Spleen (tissue), 11 donors: Measurements from ENCODE around the gene BMPR1A. TPM values are rescaled to one million over a fixed set of nuclear protein-coding genes. Genes with fewer than 3 reads are reported as not detected.

Experiments used
- DNase-seq: peaks from one replicate; pipeline ENCODE4 v3.0.0-alpha.2; 2020
- H3K27ac ChIP-seq, 8 donors: fragments of 200-600 bp; sonication (generic) in 7 of 8; 1 replicate in 4 of 8; 2 replicates in 4 of 8; pipeline versions ENCODE4 v1.5.0 to v1.8.0; 2016 to 2021; ENCODE audit warnings: inconsistent platforms in 4 of 8, mild to moderate bottlenecking in 4 of 8, moderate library complexity in 1 of 8
- H3K27me3 ChIP-seq, 7 donors: fragments of 200-600 bp; sonication (generic) in 6 of 7; replicated peaks in 1 of 7; 1 replicate in 4 of 7; 2 replicates in 3 of 7; pipeline versions ENCODE4 v1.5.0 to v1.8.0; 2016 to 2021; ENCODE audit warnings: inconsistent platforms in 3 of 7, mild to moderate bottlenecking in 1 of 7
- H3K36me3 ChIP-seq, 6 donors: fragments of 200-600 bp; sonication (generic) in 5 of 6; 1 replicate in 4 of 6; 2 replicates in 2 of 6; pipeline versions ENCODE4 v1.5.0 to v1.8.0; 2016 to 2021; ENCODE audit warnings: inconsistent platforms in 2 of 6
- H3K4me1 ChIP-seq, 6 donors: fragments of 200-600 bp; sonication (generic) in 5 of 6; 1 replicate in 3 of 6; 2 replicates in 3 of 6; pipeline versions ENCODE4 v1.5.0 to v1.8.0; 2016 to 2021; ENCODE audit warnings: inconsistent platforms in 3 of 6
- H3K4me3 ChIP-seq, 8 donors: fragments of 200-600 bp; sonication (generic) in 7 of 8; 1 replicate in 4 of 8; 2 replicates in 4 of 8; pipeline versions ENCODE4 v1.5.0 to v1.8.0; 2016 to 2021; ENCODE audit warnings: inconsistent platforms in 4 of 8, mild to moderate bottlenecking in 4 of 8, moderate library complexity in 2 of 8
- H3K9me3 ChIP-seq, 8 donors: fragments of 200-600 bp; sonication (generic) in 7 of 8; 1 replicate in 4 of 8; 2 replicates in 4 of 8; pipeline versions ENCODE4 v1.5.0 to v1.8.0; 2016 to 2021; ENCODE audit warnings: inconsistent platforms in 4 of 8
- CTCF ChIP-seq, 11 experiments: fragments of 200-600 bp in 7 of 11; fragments of 450-650 bp in 4 of 11; sonication (generic) in 4 of 11; IDR thresholded peaks in 8 of 11; conservative IDR thresholded peaks in 3 of 11; 1 replicate in 7 of 11; 2 replicates in 4 of 11; pipeline versions ENCODE4 v1.4.0 to v1.8.0; 2016 to 2021; ENCODE audit warnings: antibody characterized with exemption in 11 of 11, inconsistent platforms in 4 of 11, mild to moderate bottlenecking in 1 of 11
- POLR2A ChIP-seq, 3 donors: fragments of 450-650 bp; IDR thresholded peaks; one replicate each; pipeline ENCODE4 v1.5.1; 2017; ENCODE audit warnings: antibody characterized with exemption in 3 of 3, mild to moderate bottlenecking in 1 of 3
- POLR2AphosphoS5 ChIP-seq, 3 donors: sonication (generic); formaldehyde crosslinking; IDR thresholded peaks; one replicate each; pipeline ENCODE4 v1.5.1; 2017; ENCODE audit warnings: antibody characterized with exemption in 3 of 3
- WGBS, 5 donors: extraction: QIAGEN DNeasy Blood & Tissue Kit in 3 of 5; methylation state at CpG; one replicate each; pipeline versions ENCODE4 v1.1.5 to v1.1.7; 2013 to 2018; 5-methylcytosine and 5-hydroxymethylcytosine counted together
- intact Hi-C: fragments of 100-400 bp; cut with DNase I; formaldehyde crosslinking; loops from one replicate; pipeline ENCODE4 v1.15.0; 2023; ENCODE audit warnings: low total_unique reads
- polyA plus RNA-seq, 3 donors: library from polyadenylated mRNA; stranded (reverse); fragments of 200-250 nt; gene quantifications; one replicate each; pipeline ENCODE4 v1.2.1, GENCODE V29; 2013
- total RNA-seq, 7 donors: library from RNA; depleted of rRNA in 3 of 7; stranded (reverse); fragments of >200 nt in 3 of 7; fragmentation: NEBNext Ultra II Directional in 4 of 7; extraction: Animal tissue kit (Norgen Biotek cat#: 25700) in 4 of 7; gene quantifications; one replicate each; pipeline versions ENCODE4 v1.1.0 to v1.2.1, GENCODE V29; 2016 to 2021
- donor health status: healthy with polysubstance abuse.
- donor health status: DM: no; HTN: no; CAD: no; lungs with moderate emphysema.
- donor health status: DM: no; HTN: no; CAD: no.
- donor health status: Bipolar disorder and iron deficiency.
- donor health status: healthy.
- donor health status: DM: no; HTN: no; CAD: no.
- donor health status: DM: yes; HTN: yes; CAD: no.

Gene BMPR1A
- total and polyA plus RNA-seq, 10 donors, result 1.3 to 17.9 (median 10.2) TPM

GRCh38 chr10:86716466-86716865 is 40.0 kb upstream of the BMPR1A start:
- 91 to 96% (median 93%) methylated on average over 7 to 13 of the region's 13 CpGs for WGBS, 5 donors
- TF ChIP-seq CTCF (IDR thresholded peaks at IDR 0.05 in 8 of 11, conservative IDR thresholded peaks at IDR 0.05 in 3 of 11), result no peak
- no peak for TF ChIP-seq POLR2A (IDR thresholded peaks at IDR 0.05)
- no peak for TF ChIP-seq POLR2AphosphoS5 (IDR thresholded peaks at IDR 0.05)
- Histone ChIP-seq H3K27ac (no peak overlapping the region), H3K27me3 (peaks cover 0 to 40% (median 0%) of the 10 kb centered on the region in 7 donors), H3K9me3 (no peaks in the 10 kb centered on the region), H3K36me3 (no peaks in the 10 kb centered on the region), H3K4me1 (peaks cover 3 to 13% (median 8%) of the 10 kb centered on the region in 6 donors), H3K4me3 (no peak overlapping the region)
- DNase-seq, result no peak
- intact Hi-C loops, result no loop called here

- DNase-seq, result no peak
- TF ChIP-seq CTCF (IDR thresholded peaks at IDR 0.05 in 8 of 11, conservative IDR thresholded peaks at IDR 0.05 in 3 of 11) (no peak), POLR2AphosphoS5 (IDR thresholded peaks at IDR 0.05) (no peak)
- WGBS, 5 donors, result 85 to 93% (median 90%) methylated on average over 8 of the region's 8 CpGs
- intact Hi-C loops, result no loop called here
- Histone ChIP-seq H3K36me3 (no peaks in the 10 kb centered on the region), H3K4me1 (no peaks in the 10 kb centered on the region), H3K27ac (no peak overlapping the region), H3K4me3 (no peak overlapping the region), H3K27me3 (peaks cover 0 to 45% (median 0%) of the 10 kb centered on the region in 7 donors), H3K9me3 (no peaks in the 10 kb centered on the region)
These were observed 37.9 kb upstream of the BMPR1A start for GRCh38 chr10:86718556-86718955.

GRCh38 chr10:86721232-86721631 is 35.2 kb upstream of the BMPR1A start:
- TF ChIP-seq POLR2A (IDR thresholded peaks at IDR 0.05), result no peak
- TF ChIP-seq CTCF (IDR thresholded peaks at IDR 0.05 in 8 of 11, conservative IDR thresholded peaks at IDR 0.05 in 3 of 11), result no peak
- TF ChIP-seq POLR2AphosphoS5 (IDR thresholded peaks at IDR 0.05), result no peak

GRCh38 chr10:86723009-86723408 is 33.4 kb upstream of the BMPR1A start:
- no peak for TF ChIP-seq POLR2AphosphoS5 (IDR thresholded peaks at IDR 0.05)
- TF ChIP-seq CTCF (IDR thresholded peaks at IDR 0.05 in 8 of 11, conservative IDR thresholded peaks at IDR 0.05 in 3 of 11), result no peak
- TF ChIP-seq POLR2A (IDR thresholded peaks at IDR 0.05), result no peak
- Histone ChIP-seq H3K27ac (no peak overlapping the region), H3K36me3 (no peaks in the 10 kb centered on the region), H3K27me3 (peaks cover 0 to 53% (median 4%) of the 10 kb centered on the region in 7 donors), H3K4me1 (no peaks in the 10 kb centered on the region), H3K4me3 (no peak overlapping the region), H3K9me3 (no peaks in the 10 kb centered on the region)
- WGBS, 5 donors, result 47 to 60% (median 58%) methylated on average over 2 of the region's 2 CpGs
- no peak for DNase-seq
- intact Hi-C loops, result no loop called here

More at GRCh38 chr10:86721232-86721631, 35.2 kb upstream of the BMPR1A start:
- Histone ChIP-seq H3K27me3 (peaks cover 0 to 49% (median 0%) of the 10 kb centered on the region in 7 donors), H3K27ac (no peak overlapping the region), H3K9me3 (no peaks in the 10 kb centered on the region), H3K36me3 (no peaks in the 10 kb centered on the region), H3K4me3 (no peak overlapping the region), H3K4me1 (no peaks in the 10 kb centered on the region)
- intact Hi-C loops, result no loop called here
- DNase-seq, result no peak
- WGBS, 5 donors, result 79 to 89% (median 84%) methylated on average over 5 of the region's 5 CpGs
